H9 (cell line): ENCODE results near the gene RNF149. TPM values are rescaled to one million over a fixed set of nuclear protein-coding genes. Genes with fewer than 3 reads are reported as not detected.

Experiments used
- DNase-seq: peaks from one replicate; pipeline ENCODE4 v3.0.0-alpha.2; 2017
- H2AFZ ChIP-seq: one replicate; pipeline ENCODE4 v1.6.1; 2013; ENCODE audit warnings: mild to moderate bottlenecking, low read length, control low read depth, moderate library complexity
- H2AK5ac ChIP-seq: 2 replicates; pipeline ENCODE4 v1.6.1; 2013; ENCODE audit warnings: low read length, control low read depth, mixed read lengths; ENCODE audit not compliant: insufficient read length
- H2BK120ac ChIP-seq: one replicate; pipeline ENCODE4 v1.6.1; 2013; ENCODE audit warnings: low read depth, mild to moderate bottlenecking, low read length, control low read depth, inconsistent platforms; ENCODE audit not compliant: poor library complexity, severe bottlenecking
- H2BK12ac ChIP-seq: 2 replicates; pipeline ENCODE4 v1.6.1; 2013; ENCODE audit warnings: low read length, control low read depth, mixed read lengths, low read depth; ENCODE audit not compliant: insufficient read length
- H2BK15ac ChIP-seq: 2 replicates; pipeline ENCODE4 v1.6.1; 2013; ENCODE audit warnings: low read depth, low read length, control low read depth
- H2BK20ac ChIP-seq: one replicate; pipeline ENCODE4 v1.6.1; 2013; ENCODE audit warnings: low read depth, mild to moderate bottlenecking, low read length, control low read depth, inconsistent platforms; ENCODE audit not compliant: poor library complexity, severe bottlenecking
- H2BK5ac ChIP-seq: 2 replicates; pipeline ENCODE4 v1.6.1; 2013; ENCODE audit warnings: low read length, control low read depth, mixed read lengths; ENCODE audit not compliant: insufficient read length
- H3K14ac ChIP-seq: 2 replicates; pipeline ENCODE4 v1.6.1; 2013; ENCODE audit warnings: low read length, control low read depth; ENCODE audit not compliant: insufficient read depth
- H3K18ac ChIP-seq: 2 replicates; pipeline ENCODE4 v1.6.1; 2013; ENCODE audit warnings: low read depth, mild to moderate bottlenecking, mixed read lengths, low read length, control low read depth; ENCODE audit not compliant: insufficient read length
- H3K23ac ChIP-seq: 2 replicates; pipeline ENCODE4 v1.6.1; 2013; ENCODE audit warnings: low read length, control low read depth, mixed read lengths, low read depth; ENCODE audit not compliant: insufficient read length
- H3K23me2 ChIP-seq: 2 replicates; pipeline ENCODE4 v1.6.1; 2013; ENCODE audit warnings: low read depth, mild to moderate bottlenecking, mixed read lengths, low read length, control low read depth; ENCODE audit not compliant: insufficient read length, poor library complexity, severe bottlenecking
- H3K27ac ChIP-seq: 2 replicates; pipeline ENCODE4 v1.5.1; 2013; ENCODE audit warnings: low read length, control low read depth, mixed read lengths, low read depth; ENCODE audit not compliant: insufficient read length
- H3K27me3 ChIP-seq: 2 replicates; pipeline ENCODE4 v1.6.1; 2013; ENCODE audit warnings: low read length, control low read depth, inconsistent platforms; ENCODE audit not compliant: insufficient read depth
- H3K4ac ChIP-seq: 2 replicates; pipeline ENCODE4 v1.6.1; 2013; ENCODE audit warnings: low read depth, mild to moderate bottlenecking, control low read depth, inconsistent platforms, low read length, moderate library complexity
- H3K4me1 ChIP-seq: 2 replicates; pipeline ENCODE4 v1.6.1; 2013; ENCODE audit warnings: low read length, control low read depth, inconsistent platforms; ENCODE audit not compliant: insufficient read depth
- H3K4me2 ChIP-seq: 2 replicates; pipeline ENCODE4 v1.6.1; 2013; ENCODE audit warnings: low read length, control low read depth, mixed read lengths; ENCODE audit not compliant: insufficient read length, insufficient read depth
- H3K56ac ChIP-seq: 2 replicates; pipeline ENCODE4 v1.6.1; 2013; ENCODE audit warnings: low read depth, mild to moderate bottlenecking, mixed read lengths, low read length, control low read depth; ENCODE audit not compliant: insufficient read length
- H3K79me1 ChIP-seq: 2 replicates; pipeline ENCODE4 v1.6.1; 2013; ENCODE audit warnings: low read depth, mild to moderate bottlenecking, moderate library complexity, low read length, control low read depth, inconsistent platforms; ENCODE audit not compliant: insufficient read depth, poor library complexity, severe bottlenecking
- H3K79me2 ChIP-seq: 2 replicates; pipeline ENCODE4 v1.6.1; 2013; ENCODE audit warnings: low read length, control low read depth, inconsistent platforms; ENCODE audit not compliant: insufficient read depth
- H3K9ac ChIP-seq: 2 replicates; pipeline ENCODE4 v1.6.1; 2013; ENCODE audit warnings: low read length, control low read depth, mixed read lengths; ENCODE audit not compliant: insufficient read length; ENCODE audit errors: extremely low read depth
- H3K9me3 ChIP-seq: one replicate; pipeline ENCODE4 v1.6.1; 2013; ENCODE audit warnings: low read depth, low read length, inconsistent platforms; ENCODE audit not compliant: control insufficient read depth
- H3T11ph ChIP-seq: one replicate; pipeline ENCODE4 v1.6.1; 2013; ENCODE audit warnings: mild to moderate bottlenecking, low read length, control low read depth, inconsistent platforms
- H4K20me1 ChIP-seq: one replicate; pipeline ENCODE4 v1.6.1; 2013; ENCODE audit not compliant: control insufficient read depth, insufficient read length, insufficient read depth
- H4K5ac ChIP-seq: 2 replicates; pipeline ENCODE4 v1.6.1; 2013; ENCODE audit warnings: low read depth, mild to moderate bottlenecking, mixed read lengths, low read length, control low read depth; ENCODE audit not compliant: insufficient read length
- H4K8ac ChIP-seq: replicated peaks from 2 replicates; pipeline ENCODE4 v1.6.1; 2013; ENCODE audit warnings: low read length, control low read depth, mixed read lengths, low read depth; ENCODE audit not compliant: insufficient read length
- H4K91ac ChIP-seq: 2 replicates; pipeline ENCODE4 v1.6.1; 2013; ENCODE audit warnings: low read depth, mild to moderate bottlenecking, moderate library complexity, mixed read lengths, low read length, control low read depth; ENCODE audit not compliant: insufficient read length
- H3K27ac Mint-ChIP-seq, 3 experiments: 2 replicates in 2 of 3; 3 replicates in 1 of 3; pipeline ENCODE4 v1.8.0; 2020 to 2021; ENCODE audit warnings: mixed read lengths in 3 of 3, mild to moderate bottlenecking in 1 of 3, moderate library complexity in 1 of 3
- H3K27me3 Mint-ChIP-seq: 2 replicates; pipeline ENCODE4 v1.8.0; 2021; ENCODE audit warnings: low read depth, mild to moderate bottlenecking, moderate library complexity, mixed read lengths
- H3K36me3 Mint-ChIP-seq, 3 experiments: 2 replicates in 2 of 3; 3 replicates in 1 of 3; pipeline ENCODE4 v1.8.0; 2020 to 2021; ENCODE audit warnings: low read depth in 3 of 3, mixed read lengths in 3 of 3; ENCODE audit not compliant: insufficient read depth in 1 of 3
- H3K4me1 Mint-ChIP-seq, 2 experiments: 2 replicates each; pipeline ENCODE4 v1.8.0; 2020; ENCODE audit warnings: mixed read lengths in 2 of 2
- H3K4me3 Mint-ChIP-seq, 2 experiments: 2 replicates in 1 of 2; 3 replicates in 1 of 2; pipeline ENCODE4 v1.8.0; 2020 to 2021; ENCODE audit warnings: mild to moderate bottlenecking in 2 of 2, mixed read lengths in 2 of 2, moderate library complexity in 1 of 2
- H3K9me3 Mint-ChIP-seq, 2 experiments: 2 replicates in 1 of 2; 3 replicates in 1 of 2; pipeline ENCODE4 v1.8.0; 2020; ENCODE audit warnings: mild to moderate bottlenecking in 2 of 2, mixed read lengths in 2 of 2, moderate library complexity in 1 of 2
- CTCF ChIP-seq: fragments of 200-600 bp; sonication (generic); conservative IDR thresholded peaks from 3 replicates; pipeline ENCODE4 v1.8.0; 2021; ENCODE audit warnings: antibody characterized with exemption, mild to moderate bottlenecking
- WGBS: extraction: QIAGEN DNeasy Blood & Tissue Kit; methylation state at CpG from one replicate; pipeline ENCODE4 v1.1.7; 2013; ENCODE audit warnings: missing lambda C conversion rate, low lambda C conversion rate, mixed read lengths; ENCODE audit not compliant: insufficient read length; ENCODE audit errors: extremely low coverage; 5-methylcytosine and 5-hydroxymethylcytosine counted together
- total RNA-seq: library from RNA; stranded (reverse); gene quantifications from 2 replicates; pipeline ENCODE4 v1.2.1, GENCODE V29; 2021

RNF149 gene
- total RNA-seq, 1 experiment from 2014 or later: 18.0 TPM

DNA sequence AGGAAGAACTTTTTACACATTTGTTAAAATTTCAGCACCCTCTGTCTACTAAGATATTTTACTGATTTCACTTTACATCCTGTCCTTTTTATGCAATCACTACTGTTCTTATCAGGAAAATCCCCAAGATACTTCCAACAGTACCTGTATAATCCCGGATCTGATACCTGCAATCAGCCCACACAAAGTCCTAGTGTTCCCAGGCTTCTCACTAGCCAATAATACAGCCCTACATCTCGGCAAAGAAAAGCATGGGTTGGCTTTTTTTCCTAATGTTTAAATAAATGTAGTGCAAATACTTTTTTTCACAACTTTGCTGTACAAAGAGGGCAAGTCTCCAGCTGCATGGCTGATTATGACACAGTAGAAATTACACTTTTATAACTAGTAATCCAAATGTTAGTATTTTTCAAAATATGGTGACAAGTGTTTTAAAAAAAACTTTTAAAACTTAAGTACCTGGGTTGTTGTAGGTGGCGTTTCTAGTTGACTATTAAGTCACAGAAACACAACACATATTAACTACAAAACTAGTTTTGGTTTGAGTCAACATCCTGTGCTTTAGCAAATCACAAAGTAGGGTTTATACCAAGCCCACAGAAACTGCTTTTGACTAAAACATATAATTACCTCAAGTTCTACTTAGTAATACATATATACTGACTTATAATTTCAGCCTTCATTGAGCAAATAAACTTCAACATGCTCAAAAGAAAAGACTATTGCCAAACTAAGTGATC is 36.3 kb downstream of the RNF149 start:
- Histone ChIP-seq H3T11ph (no peak overlapping the region), H2AK5ac (no peak overlapping the region), H3K23me2 (no peaks in the 10 kb centered on the region), H3K27ac (no peak overlapping the region), H2AFZ (no peak overlapping the region), H3K23ac (no peak overlapping the region), H3K18ac (no peak overlapping the region), H3K79me1 (no peaks in the 10 kb centered on the region), H4K5ac (no peak overlapping the region), H2BK20ac (no peak overlapping the region), H3K4me2 (no peak overlapping the region), H4K91ac (no peak overlapping the region), H2BK12ac (no peak overlapping the region), H3K27me3 (no peaks in the 10 kb centered on the region), H4K8ac (no peak overlapping the region), H2BK15ac (no peak overlapping the region), H3K4ac (no peak overlapping the region), H3K14ac (no peak overlapping the region), H3K9me3 (no peaks in the 10 kb centered on the region), H2BK5ac (no peak overlapping the region), H3K56ac (no peak overlapping the region), H2BK120ac (no peak overlapping the region), H4K20me1 (no peaks in the 10 kb centered on the region), H3K4me1 (no peaks in the 10 kb centered on the region), H3K79me2 (no peaks in the 10 kb centered on the region), H3K9ac (no peak overlapping the region)
- DNase-seq: no peak
- H3K4me1 Mint-ChIP-seq: no peaks in the 10 kb centered on the region
- WGBS: no CpG with 5 or more reads among the region's 3 CpGs
- no peaks in the 10 kb centered on the region for H3K9me3 Mint-ChIP-seq
- H3K27me3 Mint-ChIP-seq: no peaks in the 10 kb centered on the region
- peaks cover 17 to 61% (median 37%) of the 10 kb centered on the region in 3 experiments; a peak in 6 of 7 replicates for H3K36me3 Mint-ChIP-seq
- 0 out of 7 replicates have a peak overlapping the region, but pooled peaks of 1 of the 3 experiments have one; percentile 24 for H3K27ac Mint-ChIP-seq
- H3K4me3 Mint-ChIP-seq: no peak overlapping the region
- no peak for TF ChIP-seq CTCF
